Measurements from ENCODE around the gene PCGF1. TPM values are rescaled to one million over a fixed set of nuclear protein-coding genes. Genes with fewer than 3 reads are reported as not detected.
A peak's percentile ranks its signal among the peaks of the same experiment; 100 is the strongest.

The PCGF1 gene
- total RNA-seq, 1 experiment from 2014 or later = 24.4 TPM

DNA sequence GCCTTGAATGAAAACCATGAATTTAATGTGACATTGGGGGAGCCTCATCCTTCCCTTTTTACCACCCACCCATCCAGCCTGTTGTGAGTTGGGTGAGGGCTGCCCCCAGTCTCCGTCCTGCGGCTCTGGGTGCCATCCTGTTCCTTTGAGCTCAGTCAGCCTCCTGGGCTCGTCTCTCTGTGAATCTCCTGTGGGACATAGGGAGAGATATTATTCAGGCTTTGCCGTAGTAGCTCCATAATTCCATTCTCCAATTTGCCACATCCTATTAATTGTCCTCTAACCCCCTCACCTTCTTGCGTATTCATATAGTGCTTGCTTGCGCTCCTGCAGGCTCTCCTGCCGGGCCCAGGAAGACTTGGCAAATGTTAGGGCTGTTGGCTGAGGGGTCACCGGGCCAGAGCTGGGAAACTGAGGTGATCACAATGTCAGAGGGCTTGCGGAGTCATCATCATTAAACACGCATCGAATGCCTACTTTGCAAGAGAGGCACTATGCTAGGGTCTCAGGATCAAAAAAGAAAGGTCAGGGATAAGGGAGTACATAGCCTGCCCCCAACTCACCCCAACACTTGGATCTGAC is 19.2 kb upstream of the PCGF1 start:
- Histone ChIP-seq H3K9me3 (peaks cover 4% of the 10 kb centered on the region; the same call in 1 of the 2 replicates), H3K27me3 (no peaks in the 10 kb centered on the region), H3K36me3 (peaks cover 46% of the 10 kb centered on the region), H3K4me3 (no peak overlapping the region)
- DNase-seq = no peak

DNA sequence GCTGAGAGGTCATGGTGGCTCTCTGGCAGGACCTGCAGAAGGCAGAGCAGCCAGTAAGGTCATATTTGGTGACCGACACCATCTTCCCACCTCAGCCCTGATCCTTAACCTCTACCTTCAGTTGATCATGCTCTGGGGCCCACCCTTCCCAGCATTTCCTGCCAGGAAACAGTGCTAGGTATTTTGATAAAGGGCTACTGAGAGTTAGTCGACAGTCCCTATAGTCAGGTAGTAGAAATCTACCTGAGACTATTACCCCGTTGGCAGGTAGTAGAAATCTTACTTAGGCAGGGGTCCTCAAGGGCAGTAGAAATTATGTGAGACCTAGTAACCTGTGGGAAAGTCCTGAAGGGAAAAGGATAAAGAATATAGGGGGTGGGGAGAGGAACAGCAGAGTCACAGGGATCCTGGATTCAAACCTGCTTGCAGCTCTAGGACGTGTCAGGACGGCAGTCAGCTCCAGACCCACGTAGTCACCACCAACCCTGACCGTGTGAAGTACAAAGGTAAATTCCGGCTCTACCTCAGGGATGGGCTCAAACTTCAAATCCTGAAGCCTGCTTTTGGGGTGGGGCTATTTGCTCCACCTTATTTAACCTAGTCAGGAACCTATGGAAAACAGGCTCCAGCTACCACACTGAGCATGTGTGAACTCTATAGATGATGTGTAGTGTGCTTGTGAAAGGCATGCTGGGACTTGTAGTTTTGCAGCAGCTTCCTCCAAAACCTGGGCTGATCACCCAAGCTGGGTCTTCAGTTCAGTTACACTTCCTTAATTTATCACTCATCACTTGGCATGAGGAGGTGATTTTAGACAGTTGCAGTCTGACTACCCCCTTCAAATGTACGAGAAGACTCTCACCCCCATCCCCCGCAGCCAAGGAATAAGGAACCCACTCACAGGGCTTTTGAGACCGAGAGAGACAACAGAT is 18.5 kb upstream of the PCGF1 start, which contains the start of gene DQX1:
TSS of gene DQX1 (minus strand) at position 515 of the 932 bp plus-strand sequence. CDS start at position 13, 502 bp downstream.
- Histone ChIP-seq H3K36me3 (peaks cover 39% of the 10 kb centered on the region), H3K9me3 (peaks cover 4% of the 10 kb centered on the region; the same call in 1 of the 2 replicates), H3K4me3 (no peak within 1 kb of the TSS), H3K27me3 (no peaks in the 10 kb centered on the region)
- DNase-seq = peak; percentile 27

DNA sequence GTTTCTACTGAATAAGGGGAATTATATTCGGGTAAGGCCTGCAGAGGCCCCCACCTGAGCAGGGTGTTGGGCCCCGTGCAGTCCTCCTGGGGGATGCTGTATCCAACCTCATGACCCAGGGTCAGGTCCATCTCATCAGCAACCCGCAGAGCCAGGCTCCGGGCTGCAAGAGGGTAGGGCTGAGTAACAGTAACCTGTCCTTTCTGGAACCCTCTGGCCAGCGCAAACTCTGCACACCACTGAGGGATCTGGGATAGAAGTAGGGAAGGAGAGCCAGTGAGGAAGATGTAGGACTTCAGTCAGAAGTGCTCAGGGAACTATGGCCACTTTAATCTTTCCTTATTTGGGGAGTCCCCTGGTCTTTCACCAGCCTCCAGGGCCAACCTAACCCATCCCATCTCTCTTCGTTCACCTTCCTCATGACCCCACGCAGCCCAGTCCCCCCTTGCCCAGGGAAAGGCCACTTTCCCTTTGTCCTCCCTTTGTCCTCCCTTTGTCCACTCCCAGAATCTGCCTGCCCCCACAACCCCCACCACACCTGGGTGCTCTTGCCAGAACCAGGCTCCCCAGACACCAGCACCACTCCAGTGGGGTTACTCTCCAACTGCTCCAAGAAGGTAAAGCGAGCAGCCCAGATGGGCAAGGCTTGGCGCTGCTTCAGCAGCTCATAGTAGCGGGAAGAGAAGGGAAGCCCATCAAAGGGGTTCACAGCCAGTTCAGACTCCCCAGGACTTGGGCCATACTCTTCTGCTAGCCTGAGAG is 17.6 kb upstream of the PCGF1 start:
- Histone ChIP-seq H3K36me3 (peaks cover 36% of the 10 kb centered on the region), H3K9me3 (peaks cover 4% of the 10 kb centered on the region; the same call in 1 of the 2 replicates), H3K4me3 (no peak overlapping the region), H3K27me3 (no peaks in the 10 kb centered on the region)
- DNase-seq = no peak

DNA sequence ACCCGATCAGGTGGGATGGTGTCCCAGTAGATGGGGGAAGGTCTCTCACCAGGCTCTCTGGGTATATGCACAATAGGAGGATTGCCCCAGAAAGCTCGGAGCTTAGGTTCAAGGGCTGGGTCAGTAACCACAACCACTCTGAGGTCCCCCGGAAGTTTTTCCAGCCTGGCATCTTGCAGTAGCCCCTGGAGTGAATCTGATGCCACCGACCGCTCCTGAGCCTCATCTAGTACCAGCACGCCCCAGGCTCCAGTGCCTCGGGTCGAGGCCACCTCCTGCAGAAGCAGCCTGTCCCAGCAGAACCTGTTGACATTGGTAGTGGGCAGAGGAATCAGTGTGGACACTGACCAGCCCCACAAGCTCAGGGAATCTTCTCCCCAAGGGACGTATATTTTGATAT is 16.5 kb upstream of the PCGF1 start:
- DNase-seq = no peak
- Histone ChIP-seq H3K4me3 (no peak overlapping the region), H3K27me3 (no peaks in the 10 kb centered on the region; the same call in 1 of the 2 replicates), H3K9me3 (peaks cover 4% of the 10 kb centered on the region; the same call in 1 of the 2 replicates), H3K36me3 (peaks cover 31% of the 10 kb centered on the region)

DNA sequence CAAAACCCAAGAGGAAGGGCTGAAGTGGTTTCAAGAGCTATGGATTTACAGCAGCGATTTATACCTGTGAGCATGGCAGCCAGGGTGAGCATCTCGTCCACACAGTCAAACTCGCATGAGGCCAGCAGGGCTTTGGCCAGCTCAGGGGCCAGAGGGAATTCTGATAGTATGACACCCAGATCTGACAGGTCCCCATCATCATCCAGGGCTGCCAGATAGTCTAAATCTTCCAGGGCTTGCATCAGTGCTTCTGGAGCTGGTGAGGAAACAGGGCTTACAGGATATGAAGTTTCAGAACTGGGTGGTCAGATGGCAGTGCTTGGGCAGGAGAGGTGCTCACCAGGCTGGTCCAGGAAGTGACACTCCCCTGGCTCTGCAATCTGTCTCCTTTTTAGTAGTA is 15.0 kb upstream of the PCGF1 start:
- H3K4me3 ChIP-seq = no peak overlapping the region
- H3K36me3 ChIP-seq = peaks cover 19% of the 10 kb centered on the region
- H3K9me3 ChIP-seq = peaks cover 4% of the 10 kb centered on the region; the same call in 1 of the 2 replicates
- H3K27me3 ChIP-seq = peaks cover 5% of the 10 kb centered on the region
- DNase-seq = no peak

DNA sequence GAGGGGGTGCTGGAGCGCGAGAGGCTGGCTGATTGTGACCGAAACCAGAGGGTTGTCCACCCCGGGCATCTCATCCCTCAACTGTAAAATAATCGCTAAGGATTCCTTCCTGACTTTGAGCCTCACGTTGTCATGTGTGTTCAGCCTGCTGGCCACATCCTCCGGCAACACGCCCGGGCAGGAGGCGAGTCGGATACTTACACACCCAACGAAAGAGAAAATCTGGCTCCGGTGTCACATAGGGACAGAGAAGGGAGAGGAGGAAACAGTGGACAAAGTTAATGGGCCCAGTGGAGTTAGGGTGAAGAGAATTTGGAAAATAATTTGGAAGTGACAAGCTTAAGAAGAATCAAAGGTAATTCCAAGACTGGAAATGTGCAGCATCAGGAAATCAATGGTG is 9.2 kb upstream of the PCGF1 start:
- H3K27me3 ChIP-seq = peaks cover 5% of the 10 kb centered on the region
- H3K9me3 ChIP-seq = no peaks in the 10 kb centered on the region
- no peaks in the 10 kb centered on the region for H3K36me3 ChIP-seq
- H3K4me3 ChIP-seq = no peak overlapping the region
- DNase-seq = no peak

DNA sequence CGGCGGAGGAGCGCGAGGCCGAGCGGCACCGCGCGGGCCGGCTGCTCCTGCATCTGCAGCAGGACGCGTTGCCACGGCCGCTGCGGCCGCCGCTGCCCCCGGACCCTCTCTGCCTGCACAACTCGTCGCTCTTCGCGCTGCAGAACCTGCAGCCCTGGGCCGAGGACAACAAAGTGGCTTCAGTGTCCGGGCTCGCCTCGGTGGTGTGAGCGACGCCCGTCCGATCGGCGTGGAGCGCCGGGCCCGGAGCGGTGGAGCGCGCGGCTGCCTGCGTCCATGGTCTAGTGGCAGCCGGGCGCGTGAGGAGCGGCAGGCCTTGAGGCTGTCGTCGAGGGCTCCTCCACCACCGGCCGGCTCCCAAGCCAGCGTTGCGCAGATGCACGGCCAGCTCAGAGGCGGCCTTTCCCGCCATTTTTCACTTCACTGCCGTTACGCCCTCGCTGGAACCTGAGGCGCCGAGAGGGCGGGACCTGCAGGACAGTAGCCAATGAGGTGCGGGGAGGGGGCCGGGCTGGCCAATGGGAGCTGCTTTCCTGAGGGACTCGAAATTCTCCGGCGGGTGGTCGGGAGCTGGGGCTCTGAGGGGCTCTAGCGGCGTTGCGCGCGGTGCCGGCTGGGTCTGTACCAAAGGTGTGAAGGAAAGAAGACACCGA is 8.6 kb upstream of the PCGF1 start:
- peaks cover 5% of the 10 kb centered on the region for H3K27me3 ChIP-seq
- no peak for DNase-seq

DNA sequence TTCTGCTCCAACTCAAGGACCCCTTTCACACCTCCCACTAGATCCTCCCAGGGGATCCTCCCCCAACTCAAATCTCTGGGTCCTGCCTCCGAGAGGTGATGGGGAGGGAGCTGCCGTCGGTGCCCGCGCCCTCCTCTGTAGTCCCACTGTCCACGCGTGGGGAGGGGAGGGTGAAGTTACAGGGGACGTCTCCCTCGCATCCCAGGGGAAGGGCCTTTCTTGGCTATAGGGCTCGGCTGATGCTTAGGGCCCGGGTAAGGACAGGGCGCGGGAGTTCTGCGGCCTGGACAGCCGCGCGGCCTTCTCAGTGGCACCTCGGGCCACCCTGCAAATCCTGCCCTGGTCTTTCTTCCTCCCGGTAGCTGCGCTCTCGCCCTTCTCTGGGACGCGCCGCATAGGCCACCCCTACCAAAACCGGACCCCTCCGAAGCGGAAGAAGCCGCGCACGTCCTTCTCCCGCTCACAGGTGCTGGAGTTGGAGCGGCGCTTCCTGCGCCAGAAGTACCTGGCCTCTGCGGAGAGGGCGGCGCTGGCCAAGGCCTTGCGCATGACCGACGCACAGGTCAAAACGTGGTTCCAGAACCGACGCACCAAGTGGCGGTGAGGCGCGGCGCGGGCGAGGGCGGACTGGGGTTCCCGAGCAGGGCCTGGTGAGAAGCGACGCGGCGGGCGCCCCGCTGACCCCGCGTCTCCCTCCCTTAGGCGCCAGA is 7.9 kb upstream of the PCGF1 start:
- H3K4me3 ChIP-seq = no peak overlapping the region
- DNase-seq = no peak
- no peaks in the 10 kb centered on the region for H3K36me3 ChIP-seq
- no peaks in the 10 kb centered on the region for H3K9me3 ChIP-seq
- peaks cover 5% of the 10 kb centered on the region for H3K27me3 ChIP-seq

More for the DNA sequence above, 8.6 kb upstream of the PCGF1 start:
- H3K36me3 ChIP-seq = no peaks in the 10 kb centered on the region
- H3K4me3 ChIP-seq = no peak overlapping the region
- no peaks in the 10 kb centered on the region for H3K9me3 ChIP-seq

DNA sequence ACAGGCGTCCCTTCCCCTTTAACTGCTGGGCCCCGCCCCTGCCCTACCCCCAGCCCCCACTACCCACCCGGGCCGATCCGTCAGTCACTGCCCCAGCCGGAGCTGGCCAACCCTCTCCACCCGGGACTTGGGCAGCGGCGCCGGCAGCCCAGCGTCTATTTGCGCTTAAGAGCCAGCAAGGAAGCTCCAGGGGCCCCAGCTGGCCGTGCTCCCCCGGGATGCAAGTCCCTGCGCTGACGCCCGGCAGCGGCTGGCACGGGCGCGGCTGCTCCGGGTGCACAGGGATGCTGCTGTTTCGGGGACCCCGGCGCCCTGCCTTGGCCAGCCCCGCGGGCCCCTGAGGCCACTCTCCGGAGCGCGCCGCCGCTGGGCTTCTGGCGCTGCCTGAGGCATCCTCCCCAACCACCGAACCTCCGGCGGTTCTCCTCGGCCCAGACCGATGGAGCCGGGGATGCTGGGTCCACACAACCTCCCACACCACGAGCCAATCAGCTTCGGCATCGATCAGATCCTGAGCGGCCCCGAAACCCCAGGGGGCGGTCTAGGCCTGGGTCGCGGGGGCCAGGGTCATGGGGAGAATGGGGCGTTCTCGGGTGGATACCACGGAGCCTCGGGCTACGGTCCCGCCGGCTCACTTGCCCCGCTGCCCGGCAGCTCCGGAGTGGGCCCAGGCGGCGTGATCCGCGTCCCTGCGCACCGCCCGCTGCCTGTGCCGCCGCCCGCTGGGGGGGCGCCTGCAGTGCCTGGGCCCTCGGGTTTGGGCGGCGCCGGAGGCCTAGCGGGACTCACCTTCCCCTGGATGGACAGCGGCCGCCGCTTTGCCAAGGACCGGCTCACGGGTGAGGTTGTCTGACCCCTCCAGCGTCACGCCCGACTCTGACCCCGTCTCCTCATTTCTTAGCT is 7.1 kb upstream of the PCGF1 start, which contains the start of gene TLX2:
TSS of gene TLX2 (plus strand) at position 83 of the 903 bp plus-strand sequence. CDS start at position 440, 357 bp downstream.
- no peaks in the 10 kb centered on the region for H3K36me3 ChIP-seq
- H3K27me3 ChIP-seq = peaks cover 5% of the 10 kb centered on the region
- no peaks in the 10 kb centered on the region for H3K9me3 ChIP-seq
- peak; percentile 39 for DNase-seq
- H3K4me3 ChIP-seq = peak within 1 kb of the TSS; percentile 23

DNA sequence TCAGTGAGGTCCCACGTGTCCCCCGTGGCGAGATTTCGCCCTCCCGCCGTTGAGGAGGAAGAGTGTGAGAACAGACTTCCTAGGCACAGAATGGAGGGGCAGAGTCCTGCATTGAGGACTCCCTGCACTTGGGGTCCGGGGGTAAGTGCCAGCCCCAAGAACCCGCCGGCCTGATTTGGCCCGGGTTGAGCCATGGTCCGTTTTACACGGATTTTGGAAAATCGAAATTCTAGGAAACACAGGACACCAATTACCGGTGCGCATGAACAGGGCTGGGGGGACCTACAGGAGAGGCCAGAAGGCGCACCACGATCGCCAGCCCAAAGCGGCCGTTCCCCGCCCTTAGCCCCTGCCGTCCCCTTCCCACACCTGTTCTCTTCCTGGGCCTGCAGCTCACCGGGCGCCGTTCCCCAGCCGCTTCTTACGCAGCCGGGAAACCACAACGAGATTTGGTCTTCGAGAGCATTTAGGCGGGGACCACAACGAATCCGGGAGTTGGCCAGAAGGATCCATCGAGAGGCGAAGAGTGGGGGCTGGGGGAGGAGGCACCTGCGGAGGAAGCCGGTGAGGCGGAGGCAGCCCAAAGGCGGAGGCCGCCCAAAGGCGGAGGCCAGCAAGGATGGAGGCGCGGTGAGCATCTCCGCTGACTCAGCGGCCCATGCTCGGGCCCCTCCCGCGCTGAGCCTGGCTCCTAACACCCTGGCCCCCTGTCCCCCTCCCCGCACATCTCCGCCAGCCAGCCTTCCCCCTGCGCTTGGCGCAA is 6.3 kb upstream of the PCGF1 start:
- no peak for DNase-seq
- H3K27me3 ChIP-seq = peaks cover 5% of the 10 kb centered on the region
- H3K9me3 ChIP-seq = no peaks in the 10 kb centered on the region
- peak overlapping the region; percentile 23 for H3K4me3 ChIP-seq
- H3K36me3 ChIP-seq = no peaks in the 10 kb centered on the region

DNA sequence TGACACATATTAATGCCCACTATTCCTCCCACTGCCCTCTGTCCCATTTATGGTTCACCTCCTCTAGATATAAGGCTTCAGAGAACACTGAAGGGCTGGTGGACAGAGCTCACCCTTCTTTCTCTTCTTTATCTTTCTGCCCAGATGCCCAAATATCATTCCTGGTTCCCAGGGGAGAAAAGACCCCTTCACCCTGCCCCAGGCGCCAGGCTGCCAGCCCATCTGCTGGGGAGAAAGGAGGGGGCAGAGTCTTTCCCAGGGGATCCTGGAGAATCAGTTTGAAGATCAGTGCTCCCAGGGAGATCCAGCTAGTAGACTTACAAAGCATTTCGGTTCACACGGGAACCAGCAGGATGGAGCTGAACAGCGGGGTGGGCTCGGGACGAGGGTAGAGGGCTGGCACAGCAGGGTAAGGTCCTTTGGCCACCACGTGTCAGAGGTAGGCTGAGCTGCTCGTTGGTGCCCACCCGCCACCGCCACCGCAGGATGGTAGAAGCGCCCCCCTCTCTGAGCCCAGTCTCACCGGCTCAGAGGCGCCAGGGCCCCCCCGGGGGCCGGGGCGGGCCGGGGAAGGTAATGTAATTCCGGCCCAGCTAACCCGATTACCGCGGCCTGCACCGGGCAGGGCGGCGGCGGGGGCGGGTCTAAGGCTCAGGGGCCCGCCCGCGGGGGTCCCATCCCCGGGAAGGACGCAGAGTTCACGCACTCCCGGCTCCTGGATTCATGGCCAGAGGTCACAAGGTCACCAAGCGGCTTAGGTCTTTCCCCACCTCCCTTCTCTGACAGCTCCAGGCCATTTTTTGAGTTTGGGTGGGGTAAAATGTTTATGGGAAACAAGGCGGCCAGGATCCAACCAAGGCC is 5.5 kb upstream of the PCGF1 start:
- H3K36me3 ChIP-seq = no peaks in the 10 kb centered on the region
- no peak overlapping the region for H3K4me3 ChIP-seq
- no peak for DNase-seq
- peaks cover 2% of the 10 kb centered on the region; the same call in 1 of the 2 replicates for H3K27me3 ChIP-seq
- no peaks in the 10 kb centered on the region for H3K9me3 ChIP-seq

DNA sequence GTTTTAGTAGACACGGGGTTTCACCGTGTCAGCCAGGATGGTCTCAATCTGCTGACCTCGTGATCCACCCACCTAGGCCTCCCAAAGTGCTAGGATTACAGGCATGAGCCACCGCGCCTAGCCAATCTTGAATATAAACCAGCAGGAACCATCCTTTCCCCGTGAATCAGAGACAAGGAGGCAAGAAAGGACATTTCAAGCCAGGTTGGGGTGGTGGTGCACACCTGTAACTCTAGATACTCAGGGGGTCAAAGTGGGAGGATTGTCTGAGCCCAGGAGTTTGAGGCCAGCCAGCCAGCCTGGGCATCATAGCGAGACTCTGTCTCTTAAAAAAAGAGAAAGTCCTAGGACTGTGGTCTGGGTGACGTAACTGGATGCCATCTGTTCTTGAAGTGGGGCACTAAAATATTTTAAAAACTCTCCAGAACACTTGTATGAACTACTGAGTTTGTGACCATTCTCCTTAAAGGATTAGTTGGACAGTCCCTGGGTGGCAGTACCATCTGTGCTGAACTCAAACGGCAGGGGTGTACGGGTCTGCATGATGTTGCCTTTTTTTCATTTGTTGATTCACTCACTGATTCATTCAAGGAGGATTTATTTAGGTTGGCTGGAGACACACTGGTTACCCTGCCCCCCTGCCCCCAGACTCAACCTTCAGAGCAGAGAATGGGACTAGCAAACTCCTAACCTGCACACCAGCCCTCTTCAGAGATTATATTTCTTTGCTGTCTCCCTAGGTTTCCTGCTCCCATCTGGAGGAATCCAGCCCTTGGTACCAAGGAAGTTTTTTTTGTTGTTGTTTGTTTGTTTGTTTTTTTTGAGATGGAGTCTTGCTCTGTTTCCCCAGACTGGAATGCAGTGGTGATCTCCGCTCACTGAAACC is 3.9 kb upstream of the PCGF1 start:
- peak; percentile 37 for DNase-seq

DNA sequence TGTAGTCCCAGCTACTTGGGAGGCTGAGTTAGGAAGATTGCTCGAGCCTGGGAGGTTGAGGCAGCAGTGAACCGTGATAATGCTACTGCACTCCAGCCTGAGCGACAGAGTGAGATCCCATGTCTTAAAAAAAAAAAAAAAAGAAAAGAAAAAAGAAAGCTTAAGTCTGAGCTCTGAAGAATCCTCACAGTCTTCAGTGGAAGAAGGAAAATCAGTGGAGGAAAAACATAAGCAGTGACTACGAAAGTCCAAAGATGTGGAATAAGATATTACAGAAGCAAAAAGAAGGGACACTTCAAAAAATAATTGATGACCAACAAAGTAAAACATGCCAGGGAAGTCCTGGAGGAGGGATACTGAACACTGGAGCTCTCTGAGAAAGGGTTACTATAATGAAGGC is 2.8 kb upstream of the PCGF1 start:
- no peaks in the 10 kb centered on the region for H3K27me3 ChIP-seq
- no peak overlapping the region for H3K4me3 ChIP-seq
- H3K9me3 ChIP-seq = no peaks in the 10 kb centered on the region
- H3K36me3 ChIP-seq = peaks cover 18% of the 10 kb centered on the region
- DNase-seq = no peak

More for the DNA sequence above, 3.9 kb upstream of the PCGF1 start:
- Histone ChIP-seq H3K36me3 (peaks cover 7% of the 10 kb centered on the region), H3K9me3 (no peaks in the 10 kb centered on the region), H3K27me3 (no peaks in the 10 kb centered on the region), H3K4me3 (no peak overlapping the region)

All from MG63 (cell line).